Measurements from ENCODE around the gene EVA1C. TPM values are rescaled to one million over a fixed set of nuclear protein-coding genes. Genes with fewer than 3 reads are reported as not detected.
A peak's percentile ranks its signal among the peaks of the same experiment; 100 is the strongest.

EVA1C gene
- total and polyA plus RNA-seq, 2 donors (not counting 1 experiment from before 2014, with no cell fraction given): 2.4 to 4.6 TPM

- no peak for TF ChIP-seq CTCF (conservative IDR thresholded peaks at IDR 0.05 in 1 of 2, IDR thresholded peaks at IDR 0.05 in 1 of 2; ENCODE audit: low read depth in 1 of 2, low read length in 2 of 2)
- Histone ChIP-seq H3K4me1 (ENCODE audit: control insufficient read depth, extremely low read depth, insufficient read depth, low read length) (no peaks in the 10 kb centered on the region), H3K4me3 (replicated peaks in 1 of 4; ENCODE audit: control extremely low read depth in 1 of 4, insufficient read depth in 1 of 4, low read depth in 3 of 4, low read length in 4 of 4) (no peak overlapping the region), H3K9ac (ENCODE audit: insufficient read depth, low read length) (no peak overlapping the region), H3K27ac (ENCODE audit: insufficient read depth, low read length) (no peak overlapping the region), H3K9me3 (ENCODE audit: control insufficient read depth, insufficient read depth, low read depth, low read length) (no peaks in the 10 kb centered on the region), H3K4me2 (ENCODE audit: extremely low read depth, insufficient read depth, low read length) (no peak overlapping the region), H3K36me3 (ENCODE audit: control insufficient read depth, insufficient read depth, low read length) (no peaks in the 10 kb centered on the region), H3K79me2 (ENCODE audit: control insufficient read depth, insufficient read depth, low read length) (no peaks in the 10 kb centered on the region), H4K20me1 (ENCODE audit: control insufficient read depth, extremely low read depth, insufficient read depth, low read length) (no peaks in the 10 kb centered on the region), H3K27me3 (ENCODE audit: control insufficient read depth, insufficient read depth, low read length) (no peaks in the 10 kb centered on the region), H2AFZ (ENCODE audit: low read length) (no peak overlapping the region)
- DNase-seq (ENCODE audit: low read depth in 2 of 2): no peak
Measured at GRCh38 chr21:32410291-32410690, 2.2 kb upstream of the EVA1C start.

- Histone ChIP-seq H4K20me1 (ENCODE audit: control insufficient read depth, extremely low read depth, insufficient read depth, low read length) (no peaks in the 10 kb centered on the region), H3K27me3 (ENCODE audit: control insufficient read depth, insufficient read depth, low read length) (no peaks in the 10 kb centered on the region), H3K36me3 (ENCODE audit: control insufficient read depth, insufficient read depth, low read length) (no peaks in the 10 kb centered on the region), H2AFZ (ENCODE audit: low read length) (no peak overlapping the region), H3K4me2 (ENCODE audit: extremely low read depth, insufficient read depth, low read length) (peak overlapping the region; percentile 98), H3K4me3 (replicated peaks in 1 of 4; ENCODE audit: control extremely low read depth in 1 of 4, insufficient read depth in 1 of 4, low read depth in 3 of 4, low read length in 4 of 4) (peak overlapping the region; percentile 69 to 83 (median 76)), H3K79me2 (ENCODE audit: control insufficient read depth, insufficient read depth, low read length) (no peaks in the 10 kb centered on the region), H3K4me1 (ENCODE audit: control insufficient read depth, extremely low read depth, insufficient read depth, low read length) (no peaks in the 10 kb centered on the region), H3K27ac (ENCODE audit: insufficient read depth, low read length) (no peak overlapping the region), H3K9me3 (ENCODE audit: control insufficient read depth, insufficient read depth, low read depth, low read length) (no peaks in the 10 kb centered on the region), H3K9ac (ENCODE audit: insufficient read depth, low read length) (no peak overlapping the region)
- no peak for TF ChIP-seq CTCF (conservative IDR thresholded peaks at IDR 0.05 in 1 of 2, IDR thresholded peaks at IDR 0.05 in 1 of 2; ENCODE audit: low read depth in 1 of 2, low read length in 2 of 2)
- TF ChIP-seq EZH2 (IDR thresholded peaks at IDR 0.05; ENCODE audit: low read length, missing control alignments): no peak
- DNase-seq (ENCODE audit: low read depth in 2 of 2): no peak
Measured at GRCh38 chr21:32410916-32411315, 1.6 kb upstream of the EVA1C start.

GRCh38 chr21:32411350-32412161, 950 bp upstream of the EVA1C start:
- Histone ChIP-seq H4K20me1 (ENCODE audit: control insufficient read depth, extremely low read depth, insufficient read depth, low read length) (no peaks in the 10 kb centered on the region), H3K27ac (ENCODE audit: insufficient read depth, low read length) (peak overlapping the region; percentile 87), H3K4me2 (ENCODE audit: extremely low read depth, insufficient read depth, low read length) (peak overlapping the region; percentile 98), H2AFZ (ENCODE audit: low read length) (peak overlapping the region; percentile 75), H3K9me3 (ENCODE audit: control insufficient read depth, insufficient read depth, low read depth, low read length) (no peaks in the 10 kb centered on the region), H3K4me3 (replicated peaks in 1 of 4; ENCODE audit: control extremely low read depth in 1 of 4, insufficient read depth in 1 of 4, low read depth in 3 of 4, low read length in 4 of 4) (peak overlapping the region; percentile 69 to 83 (median 76)), H3K27me3 (ENCODE audit: control insufficient read depth, insufficient read depth, low read length) (no peaks in the 10 kb centered on the region), H3K36me3 (ENCODE audit: control insufficient read depth, insufficient read depth, low read length) (no peaks in the 10 kb centered on the region), H3K9ac (ENCODE audit: insufficient read depth, low read length) (peak overlapping the region; percentile 83), H3K79me2 (ENCODE audit: control insufficient read depth, insufficient read depth, low read length) (no peaks in the 10 kb centered on the region), H3K4me1 (ENCODE audit: control insufficient read depth, extremely low read depth, insufficient read depth, low read length) (no peaks in the 10 kb centered on the region)
- peak; percentile 68 to 84 for DNase-seq (ENCODE audit: low read depth in 2 of 2)
- TF ChIP-seq EZH2 (IDR thresholded peaks at IDR 0.05; ENCODE audit: low read length, missing control alignments) (no peak), CTCF (conservative IDR thresholded peaks at IDR 0.05 in 1 of 2, IDR thresholded peaks at IDR 0.05 in 1 of 2; ENCODE audit: low read depth in 1 of 2, low read length in 2 of 2) (no peak)
